Neutrophil (primary cell): ENCODE results near the gene TMEM169.

Source experiments
- H3K27ac ChIP-seq: fragments of 200-600 bp; sonication (generic); 2 replicates; pipeline ENCODE4 v1.5.1; 2016; ENCODE audit warnings: mild to moderate bottlenecking, moderate library complexity
- H3K27me3 ChIP-seq: fragments of 200-600 bp; sonication (generic); 2 replicates; pipeline ENCODE4 v1.6.0; 2016; ENCODE audit warnings: mild to moderate bottlenecking
- H3K36me3 ChIP-seq: fragments of 200-600 bp; sonication (generic); 2 replicates; pipeline ENCODE4 v1.5.1; 2017
- H3K4me1 ChIP-seq, 2 experiments: fragments of 200-600 bp in 1 of 2; sonication (generic) in 1 of 2; 1 replicate in 1 of 2; 2 replicates in 1 of 2; pipeline versions ENCODE4 v1.5.1 to v1.6.1; 2013 to 2016; ENCODE audit warnings: low read depth in 1 of 2, low read length in 1 of 2, mild to moderate bottlenecking in 1 of 2, moderate library complexity in 1 of 2; ENCODE audit not compliant: control insufficient read depth in 1 of 2, insufficient read depth in 1 of 2
- H3K4me3 ChIP-seq, 2 experiments: fragments of 200-600 bp in 1 of 2; sonication (generic) in 1 of 2; 1 replicate in 1 of 2; 2 replicates in 1 of 2; pipeline ENCODE4 v1.5.1; 2013 to 2016; ENCODE audit warnings: low read depth in 1 of 2, low read length in 1 of 2, mild to moderate bottlenecking in 1 of 2, moderate library complexity in 1 of 2
- H3K9me3 ChIP-seq: fragments of 200-600 bp; sonication (generic); 2 replicates; pipeline ENCODE4 v1.5.1; 2016
- CTCF ChIP-seq: fragments of 200-600 bp; sonication (generic); IDR thresholded peaks from 2 replicates; pipeline ENCODE4 v1.5.1; 2016; ENCODE audit warnings: antibody characterized with exemption

Gene TMEM169

DNA sequence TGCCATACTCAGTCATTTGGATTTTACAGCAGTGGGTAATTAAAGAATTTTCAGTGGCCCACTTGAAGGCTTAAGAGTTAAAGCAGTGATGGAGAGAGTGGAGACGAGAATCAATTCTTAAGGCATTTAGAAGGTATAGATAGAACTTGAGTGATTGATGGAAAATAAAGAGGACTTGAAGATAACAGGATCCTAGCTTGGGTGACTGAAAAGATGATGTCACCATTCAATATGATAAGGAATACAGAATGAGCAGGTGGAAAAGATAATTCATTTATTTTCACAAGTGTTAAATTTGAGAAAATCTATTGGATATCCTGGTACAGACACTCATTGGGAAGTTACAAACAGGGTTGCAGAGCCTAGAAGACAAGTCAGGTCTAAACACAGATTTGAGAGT, 62.7 kb downstream of the TMEM169 start:
- no peak for TF ChIP-seq CTCF
- no peaks in the 10 kb centered on the region for H3K4me1 ChIP-seq
- no peaks in the 10 kb centered on the region for H3K27me3 ChIP-seq
- no peak overlapping the region for H3K4me3 ChIP-seq
- peaks cover 95% of the 10 kb centered on the region for H3K36me3 ChIP-seq
- no peaks in the 10 kb centered on the region for H3K9me3 ChIP-seq
- no peak overlapping the region for H3K27ac ChIP-seq

- H3K9me3 ChIP-seq: no peaks in the 10 kb centered on the region
- no peak overlapping the region for H3K27ac ChIP-seq
- no peaks in the 10 kb centered on the region for H3K4me1 ChIP-seq
- TF ChIP-seq CTCF: no peak
- peaks cover 95% of the 10 kb centered on the region for H3K36me3 ChIP-seq
- no peak overlapping the region for H3K4me3 ChIP-seq
- no peaks in the 10 kb centered on the region for H3K27me3 ChIP-seq
Measured at GRCh38 chr2:216144857-216145256, 63.1 kb downstream of the TMEM169 start.

GRCh38 chr2:216146573-216146972, 64.9 kb downstream of the TMEM169 start:
- Histone ChIP-seq H3K36me3 (peaks cover 95% of the 10 kb centered on the region), H3K4me1 (no peaks in the 10 kb centered on the region), H3K9me3 (no peaks in the 10 kb centered on the region), H3K27ac (peak overlapping the region; percentile 4), H3K27me3 (no peaks in the 10 kb centered on the region), H3K4me3 (no peak overlapping the region)
- no peak for TF ChIP-seq CTCF

DNA sequence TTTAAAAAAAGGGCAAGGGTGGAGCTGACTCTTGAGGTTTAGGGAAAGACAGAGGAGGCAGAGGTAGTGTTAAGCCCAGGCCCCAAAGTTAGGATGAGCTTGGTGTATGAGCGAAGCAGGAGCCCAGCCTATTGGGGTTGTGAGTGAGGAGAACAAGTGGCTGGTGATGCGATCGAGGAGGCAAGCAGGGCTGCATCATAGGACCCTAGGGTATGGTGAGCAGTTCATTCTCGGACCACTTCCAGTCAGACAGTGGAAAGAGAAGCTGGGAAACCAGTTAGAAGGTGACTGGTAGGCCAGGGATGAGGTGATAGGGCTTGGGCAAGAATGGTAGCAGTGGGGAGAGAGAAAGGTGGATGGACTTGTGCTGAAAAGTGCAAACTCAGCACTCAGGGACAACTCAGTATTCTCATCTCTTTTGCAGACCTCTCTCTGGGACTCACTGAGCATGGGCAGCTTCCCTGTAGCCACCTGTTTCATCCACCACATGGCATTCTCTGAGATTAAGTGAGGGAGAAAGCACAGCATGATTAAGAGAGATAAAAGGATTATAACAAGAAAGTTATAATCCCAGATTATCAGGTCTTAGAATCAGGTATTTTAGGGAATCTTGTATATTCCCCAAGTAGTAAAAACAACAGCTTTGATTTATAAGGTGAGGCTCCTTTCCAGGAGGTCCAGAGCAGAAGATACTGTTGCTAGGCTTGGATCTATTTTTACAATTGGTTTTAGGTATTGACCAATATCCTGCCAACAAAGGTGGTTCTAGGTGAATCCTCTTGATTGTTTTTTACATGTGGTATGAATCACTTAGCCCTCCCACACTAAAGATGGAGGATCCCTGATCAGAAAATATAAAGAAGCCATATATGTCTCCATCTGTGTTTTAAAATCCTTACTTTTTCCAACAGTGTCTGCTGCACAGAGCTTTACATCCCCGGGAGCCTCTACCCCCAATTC, 65.7 kb downstream of the TMEM169 start:
- Histone ChIP-seq H3K4me3 (no peak overlapping the region), H3K9me3 (no peaks in the 10 kb centered on the region), H3K27ac (peak overlapping the region; percentile 20), H3K36me3 (peaks cover 95% of the 10 kb centered on the region), H3K4me1 (no peaks in the 10 kb centered on the region), H3K27me3 (no peaks in the 10 kb centered on the region)
- no peak for TF ChIP-seq CTCF

- H3K36me3 ChIP-seq: peaks cover 96% of the 10 kb centered on the region
Measured at GRCh38 chr2:216148983-216149382, 67.3 kb downstream of the TMEM169 start.

More at GRCh38 chr2:216148983-216149382, 67.3 kb downstream of the TMEM169 start:
- Histone ChIP-seq H3K27me3 (no peaks in the 10 kb centered on the region), H3K4me1 (no peaks in the 10 kb centered on the region), H3K9me3 (no peaks in the 10 kb centered on the region), H3K4me3 (no peak overlapping the region), H3K27ac (no peak overlapping the region)
- TF ChIP-seq CTCF: no peak
